ENCODE data around the gene OCA2.

GRCh38 chr15:28100516-28101195, 1.5 kb upstream of the OCA2 start:
- no peak for TF ChIP-seq CTCF (IDR thresholded peaks at IDR 0.05; ENCODE audit: low read depth, low read length)
- TF ChIP-seq EZH2phosphoT487 (IDR thresholded peaks at IDR 0.05; ENCODE audit: low read depth), result no peak
